SK-N-SH (cell line): ENCODE measurements around the gene XIAP. TPM values are rescaled to one million over a fixed set of nuclear protein-coding genes. Genes with fewer than 3 reads are reported as not detected.

Source experiments
- CTCF ChIA-PET: fragments of 300-600, 350-600 bp; formaldehyde crosslinking; extraction: SDS; loops from one replicate; lab custom pipeline; 2021; lab: Yijun Ruan, JAX
- POLR2A ChIA-PET: fragments of 350-600 bp; sonication (Branson Sonifier 250); formaldehyde crosslinking; extraction: SDS; loops from one replicate; lab custom pipeline; 2020; ENCODE audit warnings: antibody characterized with exemption, inconsistent platforms; lab: Yijun Ruan, JAX
- DNase-seq: peaks from one replicate; pipeline ENCODE4 v3.0.0; 2012
- H2AFZ ChIP-seq: fragments of 200-600 bp; sonication (generic); 2 replicates; pipeline ENCODE4 v1.8.1; 2016; ENCODE audit warnings: antibody characterized with exemption, mild to moderate bottlenecking, low read depth
- H3F3A ChIP-seq: fragments of 200-600 bp; sonication (generic); replicated peaks from 2 replicates; pipeline ENCODE3; 2016; ENCODE audit warnings: antibody characterized with exemption, mild to moderate bottlenecking; ENCODE audit not compliant: insufficient read depth
- H3K27ac ChIP-seq, 2 experiments: fragments of 200-500 bp in 1 of 2; fragments of 200-600 bp in 1 of 2; sonication (Bioruptor generic) in 1 of 2; sonication (generic), shearing (Covaris generic) in 1 of 2; 2 replicates each; pipeline versions ENCODE4 v1.5.1 to v1.6.1; 2014 to 2016; ENCODE audit warnings: low read depth in 2 of 2, inconsistent platforms in 1 of 2, low read length in 1 of 2, mild to moderate bottlenecking in 1 of 2, mixed read lengths in 1 of 2
- H3K27me3 ChIP-seq: fragments of 200-600 bp; sonication (generic), shearing (Covaris generic); 2 replicates; pipeline ENCODE4 v1.6.1; 2016; ENCODE audit warnings: mixed run types; ENCODE audit not compliant: insufficient read depth
- H3K36me3 ChIP-seq, 2 experiments: fragments of 200-500 bp in 1 of 2; fragments of 200-600 bp in 1 of 2; sonication (Bioruptor generic) in 1 of 2; sonication (generic) in 1 of 2; replicated peaks in 1 of 2; 2 replicates each; pipeline versions ENCODE3 to v1.5.1; 2014 to 2016; ENCODE audit warnings: low read length in 1 of 2, mild to moderate bottlenecking in 1 of 2; ENCODE audit not compliant: insufficient read depth in 2 of 2, control insufficient read depth in 1 of 2
- H3K4me1 ChIP-seq, 2 experiments: fragments of 200-500 bp in 1 of 2; fragments of 200-600 bp in 1 of 2; sonication (Bioruptor generic) in 1 of 2; sonication (generic), shearing (Covaris generic) in 1 of 2; 2 replicates each; pipeline versions ENCODE4 v1.5.1 to v1.6.1; 2014 to 2016; ENCODE audit warnings: low read depth in 1 of 2, low read length in 1 of 2, mixed run types in 1 of 2; ENCODE audit not compliant: insufficient read depth in 2 of 2, control insufficient read depth in 1 of 2
- H3K4me2 ChIP-seq: fragments of 200-600 bp; sonication (generic), shearing (Covaris generic); 2 replicates; pipeline ENCODE4 v1.6.1; 2017; ENCODE audit warnings: mixed run types
- H3K4me3 ChIP-seq, 2 experiments: fragments of 200-500 bp in 1 of 2; fragments of 200-600 bp in 1 of 2; sonication (Bioruptor generic) in 1 of 2; sonication (generic), shearing (Covaris generic) in 1 of 2; 2 replicates each; pipeline versions ENCODE4 v1.5.1 to v1.8.1; 2014 to 2016; ENCODE audit warnings: low read depth in 2 of 2, inconsistent platforms in 1 of 2, low read length in 1 of 2, mild to moderate bottlenecking in 1 of 2, mixed read lengths in 1 of 2, moderate library complexity in 1 of 2
- H3K79me2 ChIP-seq: fragments of 200-600 bp; sonication (generic); 2 replicates; pipeline ENCODE4 v1.8.1; 2017; ENCODE audit warnings: mild to moderate bottlenecking; ENCODE audit not compliant: insufficient read depth
- H3K9ac ChIP-seq: fragments of 200-600 bp; sonication (generic); 2 replicates; pipeline ENCODE4 v1.6.1; 2017; ENCODE audit warnings: mixed run types
- H3K9me2 ChIP-seq: fragments of 200-600 bp; sonication (generic); 2 replicates; pipeline ENCODE4 v1.6.1; 2017; ENCODE audit warnings: mixed run types
- H3K9me3 ChIP-seq: fragments of 200-600 bp; sonication (generic); 2 replicates; pipeline ENCODE4 v1.6.1; 2017; ENCODE audit warnings: mixed run types, mild to moderate bottlenecking, moderate library complexity
- H4K20me1 ChIP-seq: fragments of 200-600 bp; sonication (generic); 2 replicates; pipeline ENCODE4 v1.6.1; 2017; ENCODE audit warnings: mild to moderate bottlenecking, mixed run types; ENCODE audit not compliant: insufficient read depth
- CTCF ChIP-seq: fragments of 200-600 bp; sonication (generic); IDR thresholded peaks from 2 replicates; pipeline ENCODE4 v1.6.1; 2017; ENCODE audit warnings: antibody characterized with exemption, mild to moderate bottlenecking, moderate library complexity
- EP300 ChIP-seq, 2 experiments: IDR thresholded peaks; 2 replicates each; pipeline versions ENCODE4 v1.4.0 to v1.6.1; 2012; ENCODE audit warnings: borderline replicate concordance in 1 of 2, low read depth in 1 of 2, low read length in 1 of 2
- FOSL2 ChIP-seq: IDR thresholded peaks from 2 replicates; pipeline ENCODE4 v1.4.0; 2012; ENCODE audit warnings: low read depth, mild to moderate bottlenecking, moderate library complexity, borderline replicate concordance
- FOXM1 ChIP-seq: IDR thresholded peaks from 2 replicates; pipeline ENCODE4 v1.4.0; 2012; ENCODE audit warnings: low read depth, mild to moderate bottlenecking
- GABPA ChIP-seq: IDR thresholded peaks from 2 replicates; pipeline ENCODE4 v1.4.0; 2012; ENCODE audit warnings: low read depth, mild to moderate bottlenecking
- IRF3 ChIP-seq: fragments of 150-350 bp; IDR thresholded peaks from 2 replicates; pipeline ENCODE4 v1.6.1; 2016; ENCODE audit warnings: mild to moderate bottlenecking, low read depth, low read length
- MAX ChIP-seq: IDR thresholded peaks from 2 replicates; pipeline ENCODE4 v1.4.0; 2012; ENCODE audit warnings: low read depth
- PBX3 ChIP-seq: IDR thresholded peaks from 2 replicates; pipeline ENCODE4; 2012
- RCOR1 ChIP-seq: fragments of 150-350 bp; IDR thresholded peaks from 2 replicates; pipeline ENCODE4 v1.6.1; 2017; ENCODE audit warnings: antibody characterized with exemption, low read length
- REST ChIP-seq: IDR thresholded peaks from 2 replicates; pipeline ENCODE4 v1.6.1; 2012; ENCODE audit warnings: mild to moderate bottlenecking, low read depth, low read length, moderate library complexity
- SMC3 ChIP-seq: IDR thresholded peaks from 2 replicates; pipeline ENCODE4 v1.6.1; 2012; ENCODE audit warnings: low read depth, low read length, improper control_type of control experiment
- TAF1 ChIP-seq: IDR thresholded peaks from 2 replicates; pipeline ENCODE4 v1.6.1; 2012; ENCODE audit warnings: low read depth, mild to moderate bottlenecking, low read length, moderate library complexity, borderline replicate concordance
- TCF12 ChIP-seq: IDR thresholded peaks from 2 replicates; pipeline ENCODE4 v1.4.0; 2012
- USF1 ChIP-seq: IDR thresholded peaks from 2 replicates; pipeline ENCODE4 v1.4.0; 2012; ENCODE audit warnings: low read depth, borderline replicate concordance
- YY1 ChIP-seq: IDR thresholded peaks from 2 replicates; pipeline ENCODE4 v1.4.0; 2012; ENCODE audit warnings: low read depth, mild to moderate bottlenecking
- ZBTB33 ChIP-seq: IDR thresholded peaks from 2 replicates; pipeline ENCODE4 v1.4.0; 2012; ENCODE audit warnings: low read depth, borderline replicate concordance
- WGBS: methylation state at CpG from one replicate; pipeline ENCODE4 v1.1.6; 2017; ENCODE audit warnings: low lambda C conversion rate; 5-methylcytosine and 5-hydroxymethylcytosine counted together
- polyA plus RNA-seq, 3 experiments: library from polyadenylated mRNA; depleted of rRNA; stranded (reverse); fragments of >200 nt; gene quantifications; 2 replicates each; pipeline ENCODE4 v1.2.3, GENCODE V29; 2012

The XIAP gene
- polyA plus RNA-seq, 1 of the 3 experiments (the other 2 are of a cell fraction) = 9.1 TPM

GRCh38 chrX:123924186-123924585 lies 64.3 kb downstream of the XIAP start:
- no peak overlapping the region for H3K4me2 ChIP-seq
- H3K36me3 ChIP-seq = no peaks in the 10 kb centered on the region
- H3K4me3 ChIP-seq = no peak overlapping the region
- H3F3A ChIP-seq = peaks cover 6% of the 10 kb centered on the region
- ChIA-PET CTCF (no interaction called here), POLR2A (no interaction called here)
- no peak for DNase-seq
- H2AFZ ChIP-seq = no peak overlapping the region
- H3K27ac ChIP-seq = no peak overlapping the region
- H3K79me2 ChIP-seq = no peaks in the 10 kb centered on the region
- no peak for TF ChIP-seq EP300 (IDR thresholded peaks at IDR 0.05; ENCODE audit: borderline replicate concordance in 1 of 2, low read depth in 1 of 2, low read length in 1 of 2)
- no peaks in the 10 kb centered on the region for H3K4me1 ChIP-seq
- no peaks in the 10 kb centered on the region for H3K9me3 ChIP-seq
- no peaks in the 10 kb centered on the region for H3K9me2 ChIP-seq
- no peak overlapping the region for H3K9ac ChIP-seq
- no peaks in the 10 kb centered on the region for H3K27me3 ChIP-seq
- H4K20me1 ChIP-seq = no peaks in the 10 kb centered on the region
- 30% methylated on average over 1 of the region's 1 CpG for WGBS

- H3F3A ChIP-seq = no peaks in the 10 kb centered on the region
- CTCF ChIA-PET = no interaction called here
Measured at GRCh38 chrX:123927845-123928244, 68.0 kb downstream of the XIAP start.

More at GRCh38 chrX:123927845-123928244, 68.0 kb downstream of the XIAP start:
- no peak for DNase-seq
- no peaks in the 10 kb centered on the region for H3K9me2 ChIP-seq
- POLR2A ChIA-PET = no interaction called here
- no peak overlapping the region for H3K9ac ChIP-seq
- H3K4me1 ChIP-seq = no peaks in the 10 kb centered on the region
- 41% methylated on average over 2 of the region's 2 CpGs for WGBS
- H3K79me2 ChIP-seq = no peaks in the 10 kb centered on the region
- H4K20me1 ChIP-seq = no peaks in the 10 kb centered on the region
- no peak overlapping the region for H3K27ac ChIP-seq
- no peak overlapping the region for H3K4me2 ChIP-seq
- no peaks in the 10 kb centered on the region for H3K9me3 ChIP-seq
- no peak overlapping the region for H2AFZ ChIP-seq
- no peaks in the 10 kb centered on the region for H3K27me3 ChIP-seq
- no peak overlapping the region for H3K4me3 ChIP-seq
- TF ChIP-seq REST = no peak
- no peak for TF ChIP-seq IRF3
- no peak for TF ChIP-seq TCF12
- no peak for TF ChIP-seq SMC3
- TF ChIP-seq TAF1 = no peak
- TF ChIP-seq FOSL2 = no peak
- TF ChIP-seq RCOR1 = no peak
- no peak for TF ChIP-seq MAX
- no peak for TF ChIP-seq FOXM1
- no peak for TF ChIP-seq ZBTB33
- no peak for TF ChIP-seq CTCF
- no peak for TF ChIP-seq YY1
- TF ChIP-seq PBX3 = no peak
- no peak for TF ChIP-seq USF1
- no peak for TF ChIP-seq GABPA
- no peaks in the 10 kb centered on the region for H3K36me3 ChIP-seq
